NCI-H524 (cell line): ENCODE results near the gene ZFAND2A.
A peak's percentile ranks its signal among the peaks of the same experiment; 100 is the strongest.
"Not testable (repeated sequence)": the region's sequence is repeated elsewhere in the genome, so short reads cannot be mapped to it uniquely, and the experiment has no call there.

Experiments
- DNase-seq, 2 experiments: peaks; one replicate each; lab custom pipeline; 2025; lab: John Stamatoyannopoulos, UW

Gene ZFAND2A

DNA sequence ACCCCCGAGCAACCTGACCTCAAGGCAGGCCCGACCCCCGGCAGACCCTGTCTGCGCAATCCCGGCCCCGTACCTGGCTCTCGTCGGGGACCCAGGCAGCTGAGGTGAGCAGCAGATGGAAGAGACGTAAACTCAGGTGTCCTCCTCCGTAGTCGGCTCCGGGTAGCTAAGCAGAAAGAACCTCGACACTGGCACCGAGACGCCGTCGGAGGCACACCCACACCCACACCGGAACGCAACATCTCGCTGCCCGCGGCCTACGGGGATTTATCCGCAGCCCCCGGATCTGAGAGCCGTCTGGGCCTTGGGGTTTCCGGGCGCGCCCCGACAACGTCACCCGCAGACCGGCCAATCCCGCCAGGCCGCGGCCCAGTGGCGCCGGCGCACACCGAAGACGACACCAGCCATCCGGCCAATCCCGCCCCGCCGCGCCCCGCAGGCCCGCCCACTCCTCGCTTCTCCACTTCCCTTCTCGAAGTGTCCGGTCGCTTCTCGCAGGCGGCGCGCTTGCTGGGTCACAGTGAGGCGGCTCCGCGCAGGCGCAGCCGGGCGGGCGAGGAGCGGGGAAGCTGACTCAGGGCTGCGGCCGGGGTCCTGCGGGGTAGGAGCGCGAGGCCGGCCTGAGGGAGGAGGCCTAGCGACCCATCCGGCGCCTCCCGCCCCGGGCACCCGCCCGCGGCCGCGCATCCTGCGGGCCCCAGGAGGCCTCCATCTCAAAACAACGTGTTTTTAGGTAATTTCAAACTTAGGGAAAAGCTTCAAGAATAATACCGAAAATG, at the start of gene ZFAND2A:
ZFAND2A (minus strand) TSS at position 306 of the 779 bp plus-strand sequence. CDS start 1,984 bp downstream, outside the sequence.
- peak; percentile 89 to 90 for DNase-seq

DNA sequence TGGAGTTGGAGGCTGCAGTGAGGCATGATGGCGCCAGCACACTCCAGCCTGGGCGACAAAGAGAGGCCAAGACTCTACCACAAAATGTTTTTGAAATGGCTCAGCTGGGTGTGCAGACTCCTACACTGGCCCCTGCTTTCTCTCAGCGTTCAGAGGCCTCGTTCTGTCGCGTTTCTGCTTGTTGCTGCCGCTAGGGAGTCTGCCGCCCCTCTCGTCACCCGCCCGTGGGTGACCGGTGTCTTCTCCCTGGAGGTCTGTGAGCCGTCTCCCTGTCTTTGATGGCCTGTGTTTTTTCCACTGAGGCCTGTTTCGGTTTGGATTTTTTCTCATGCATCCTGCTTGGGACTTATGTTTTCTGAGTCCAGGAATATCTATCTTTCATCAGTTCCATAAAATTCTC, 49.1 kb upstream of the ZFAND2A start:
- no peak for DNase-seq

DNA sequence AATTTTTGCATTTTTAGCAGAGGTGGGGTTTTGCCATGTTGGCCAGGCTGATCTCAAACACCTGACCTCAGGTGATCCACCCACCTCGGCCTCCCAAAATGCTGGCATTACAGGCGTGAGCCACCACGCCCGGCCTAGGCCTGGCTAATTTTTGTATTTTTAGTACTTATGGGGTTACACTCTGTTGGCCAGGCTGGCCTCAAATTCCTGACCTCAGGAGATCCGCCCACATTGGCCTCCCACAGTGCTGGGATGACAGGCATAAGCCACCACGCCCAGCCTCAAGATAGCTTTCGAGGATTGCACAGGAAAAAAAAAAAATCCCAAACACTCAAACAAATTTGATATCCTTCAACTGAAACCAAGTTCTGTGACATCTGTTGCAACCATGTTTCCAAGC, 45.7 kb upstream of the ZFAND2A start:
- not testable (repeated sequence) for DNase-seq

DNA sequence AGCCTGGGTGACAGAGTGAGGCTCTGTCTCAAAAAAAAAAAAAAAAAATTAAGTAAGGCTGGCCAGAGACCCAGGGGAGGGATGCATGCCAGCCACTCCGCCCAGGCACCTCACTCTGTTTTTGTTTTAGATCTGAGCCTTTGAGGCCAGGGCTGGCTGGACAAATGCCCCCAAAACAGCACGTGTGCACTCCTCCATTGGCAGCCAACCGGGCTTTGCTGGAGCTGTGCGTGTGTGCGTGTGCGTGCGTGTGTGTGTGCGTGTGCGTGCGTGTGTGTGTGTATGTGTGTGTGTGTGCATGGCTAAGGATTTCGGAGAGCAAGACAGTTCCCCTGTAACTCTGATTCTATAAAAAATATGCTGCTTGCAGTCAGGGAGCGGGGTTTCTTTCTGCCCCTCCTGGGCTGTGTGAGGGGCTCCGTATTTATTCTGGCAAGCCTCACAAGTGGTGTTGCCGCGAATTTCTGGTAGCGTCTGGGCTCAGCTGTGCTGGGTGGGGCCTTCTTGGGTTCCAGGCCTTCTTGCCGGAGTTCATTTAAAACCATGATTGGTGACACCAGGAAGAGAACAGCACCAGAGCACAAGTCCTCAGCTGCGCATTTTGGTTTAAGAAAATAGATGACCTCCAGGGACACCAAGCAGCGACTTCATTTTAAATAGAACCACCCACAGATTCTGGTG, 44.6 kb upstream of the ZFAND2A start:
- no peak for DNase-seq

DNA sequence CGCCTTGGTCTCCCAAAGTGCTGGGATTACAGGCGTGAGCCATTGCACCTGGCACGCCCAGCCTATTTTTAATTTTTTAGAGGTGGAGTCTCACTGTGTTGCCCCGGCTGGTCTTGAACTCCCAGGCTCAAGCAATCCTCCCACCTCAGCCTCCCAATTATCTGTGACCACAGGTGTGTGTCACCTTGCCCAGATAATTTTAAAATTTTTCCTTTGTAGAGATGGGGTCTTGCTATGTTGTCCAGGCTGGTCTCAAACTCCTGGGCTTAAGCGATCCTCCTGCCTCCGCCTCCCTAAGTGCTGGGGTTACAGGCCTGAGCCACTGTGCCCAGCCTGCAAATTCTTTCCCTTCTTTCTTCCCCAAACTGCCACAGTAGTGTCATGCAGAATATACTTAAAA, 42.9 kb upstream of the ZFAND2A start:
- DNase-seq, result not testable (repeated sequence)

DNA sequence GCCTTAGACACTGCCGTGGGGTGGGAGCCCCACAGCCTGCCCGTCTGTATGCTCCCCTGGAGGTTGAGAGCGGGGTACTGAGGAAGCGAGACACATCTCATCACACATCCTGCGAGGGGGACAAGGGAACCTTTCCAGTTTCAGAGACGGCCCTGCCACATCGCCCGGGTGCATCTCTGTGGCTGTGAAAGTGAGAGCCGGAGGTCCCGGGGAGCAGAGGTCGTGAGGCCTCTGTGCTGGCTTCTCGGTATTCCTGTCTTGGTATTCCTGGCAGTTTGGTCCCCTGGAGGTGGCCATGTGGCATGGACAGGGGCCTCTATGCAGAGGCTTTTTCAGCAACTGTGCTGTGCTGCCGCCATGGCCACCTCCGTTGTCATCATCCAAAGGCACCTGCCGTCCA, 41.9 kb upstream of the ZFAND2A start:
- DNase-seq, result no peak

DNA sequence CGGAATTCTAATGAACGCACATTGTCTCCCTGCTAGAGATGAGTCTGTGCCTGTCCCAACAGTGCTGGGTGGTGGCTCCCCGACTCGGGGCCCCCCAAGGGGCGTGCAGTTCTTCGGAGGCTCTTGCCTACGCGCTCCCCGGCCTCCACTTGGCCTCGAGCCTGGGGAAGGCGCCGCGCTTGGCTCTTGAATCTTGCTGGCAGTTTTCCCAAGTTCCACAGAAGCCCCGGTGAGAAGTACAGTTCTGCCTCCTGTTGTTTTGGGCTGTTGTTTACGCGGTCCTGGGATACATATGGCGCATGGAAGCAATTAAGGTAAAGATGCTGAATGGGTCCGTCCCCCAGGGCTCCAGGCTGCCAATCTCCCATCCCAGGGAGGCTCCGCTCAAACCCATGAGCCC, 40.0 kb upstream of the ZFAND2A start:
- peak; percentile 74 to 84 for DNase-seq

GRCh38 chr7:1197997-1198625, 38.1 kb upstream of the ZFAND2A start:
- DNase-seq, result peak; percentile 67 to 89

DNA sequence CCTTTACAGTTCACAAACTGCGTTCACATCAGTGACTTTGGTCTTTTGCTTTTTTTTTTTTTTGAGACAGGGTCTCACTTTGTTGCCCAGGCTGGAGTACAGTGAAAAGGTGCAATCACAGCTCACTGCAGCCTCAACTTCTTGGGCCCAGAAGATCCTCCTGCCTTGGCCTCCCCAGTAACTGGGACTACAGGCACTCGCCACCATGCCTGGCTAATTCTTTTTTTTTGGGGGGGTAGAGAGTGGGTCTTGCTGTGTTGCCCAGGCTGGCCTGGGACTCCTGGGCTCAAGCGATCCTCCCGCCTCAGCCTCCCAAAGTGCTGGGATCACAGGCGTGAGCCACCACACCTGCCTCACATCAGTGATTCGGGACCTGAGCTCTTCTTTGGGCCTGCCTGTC, 37.0 kb upstream of the ZFAND2A start:
- DNase-seq, result no peak

DNA sequence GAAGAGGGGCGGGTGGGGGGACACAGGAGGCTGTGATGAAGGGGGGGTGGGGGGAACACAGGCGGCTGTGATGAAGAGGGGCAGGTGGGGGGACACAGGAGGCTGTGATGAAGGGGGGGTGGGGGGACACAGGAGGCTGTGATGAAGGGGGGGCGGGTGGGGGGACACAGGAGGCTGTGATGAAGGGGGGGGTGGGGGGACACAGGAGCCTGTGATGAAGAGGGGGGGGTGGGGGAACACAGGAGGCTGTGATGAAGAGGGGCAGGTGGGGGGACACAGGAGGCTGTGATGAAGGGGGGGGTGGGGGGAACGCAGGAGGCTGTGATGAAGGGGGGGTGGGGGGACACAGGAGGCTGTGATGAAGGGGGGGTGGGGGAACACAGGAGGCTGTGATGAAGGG, 36.4 kb upstream of the ZFAND2A start:
- DNase-seq, result not testable (repeated sequence)

- DNase-seq, result peak; percentile 48 to 80
Measured at GRCh38 chr7:1193593-1194424, 33.8 kb upstream of the ZFAND2A start.

GRCh38 chr7:1192171-1192676, 32.2 kb upstream of the ZFAND2A start:
- no peak for DNase-seq

DNA sequence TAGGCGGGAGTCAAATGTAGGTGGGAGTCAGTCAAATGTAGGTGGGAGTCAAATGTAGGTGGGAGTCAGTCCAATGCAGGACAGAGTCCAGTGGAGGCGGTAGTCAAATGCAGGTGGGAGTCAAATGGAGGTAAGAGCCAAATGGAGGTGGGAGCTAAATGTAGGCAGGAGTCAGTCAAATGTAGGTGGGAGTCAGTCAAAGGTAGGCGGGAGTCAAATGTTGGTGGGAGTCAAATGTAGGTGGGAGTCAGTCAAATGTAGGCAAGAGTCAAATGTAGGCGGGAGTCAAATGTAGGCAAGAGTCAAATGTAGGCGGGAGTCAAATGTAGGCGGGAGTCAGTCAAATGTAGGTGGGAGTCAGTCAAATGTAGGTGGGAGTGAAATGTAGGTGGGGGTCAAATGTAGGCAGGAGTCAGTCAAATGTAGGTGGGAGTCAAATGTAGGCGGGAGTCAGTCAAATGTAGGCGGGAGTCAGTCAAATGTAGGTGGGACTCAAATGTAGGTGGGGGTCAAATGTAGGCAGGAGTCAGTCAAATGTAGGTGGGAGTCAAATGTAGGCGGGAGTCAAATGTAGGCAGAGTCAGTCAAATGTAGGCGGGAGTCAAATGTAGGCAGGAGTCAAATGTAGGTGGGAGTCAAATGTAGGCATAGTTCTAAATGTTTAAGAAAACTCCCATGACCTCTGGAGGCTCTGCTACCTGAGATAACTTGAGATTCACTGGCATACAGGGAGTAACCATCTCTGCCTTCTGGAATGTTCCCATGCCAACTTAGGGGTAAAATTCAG, 30.2 kb upstream of the ZFAND2A start:
- DNase-seq, result no peak

DNA sequence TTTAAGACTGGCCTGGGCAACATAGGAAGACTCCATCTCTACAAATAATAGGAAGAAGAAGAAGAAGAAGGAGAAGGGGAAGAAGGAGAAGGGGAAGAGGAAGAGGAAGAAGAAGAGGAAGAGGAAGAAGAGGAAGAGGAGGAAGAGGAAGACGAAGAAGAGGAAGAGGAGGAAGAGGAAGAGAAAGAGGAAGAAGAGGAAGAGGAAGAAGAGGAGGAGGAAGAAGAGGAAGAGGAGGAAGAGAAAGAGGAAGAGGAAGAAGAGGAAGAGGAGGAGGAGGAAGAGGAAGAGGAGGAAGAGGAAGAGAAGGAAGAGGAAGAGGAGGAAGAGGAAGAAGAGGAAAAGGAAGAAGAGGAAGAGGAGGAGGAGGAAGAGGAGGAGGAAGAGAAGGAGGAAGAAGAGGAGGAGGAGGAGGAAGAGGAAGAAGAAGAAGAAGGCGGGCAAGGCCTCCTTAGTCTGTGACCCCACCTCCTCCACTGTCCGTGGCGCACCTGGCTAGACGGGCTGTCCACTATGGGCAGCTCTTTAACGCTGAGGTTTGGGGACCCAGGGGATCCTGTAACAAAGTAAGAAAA, 28.8 kb upstream of the ZFAND2A start:
- DNase-seq, result no peak

DNA sequence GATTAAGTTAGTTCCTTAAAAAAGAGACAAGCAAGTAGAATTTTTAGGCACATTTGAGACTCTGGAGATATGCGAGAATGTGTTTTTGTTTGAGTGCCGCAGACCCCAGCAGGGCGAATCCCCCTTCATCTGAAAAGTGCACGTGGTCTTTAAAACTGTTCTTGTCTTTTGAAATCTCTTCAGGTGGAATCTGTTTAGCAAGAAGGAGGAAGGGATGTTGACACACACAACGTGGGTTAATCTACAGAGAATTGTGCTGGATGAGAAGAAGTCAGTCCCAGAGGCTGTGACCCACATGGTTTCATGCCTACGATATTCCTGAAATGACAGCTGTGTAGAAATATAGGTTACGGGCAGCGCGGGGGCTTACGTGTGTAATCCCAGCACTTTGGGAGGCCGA, 27.1 kb upstream of the ZFAND2A start:
- no peak for DNase-seq

- DNase-seq, result no peak
Measured at GRCh38 chr7:1181640-1182039, 21.6 kb upstream of the ZFAND2A start.

GRCh38 chr7:1181031-1181430, 21.0 kb upstream of the ZFAND2A start:
- DNase-seq, result no peak

DNA sequence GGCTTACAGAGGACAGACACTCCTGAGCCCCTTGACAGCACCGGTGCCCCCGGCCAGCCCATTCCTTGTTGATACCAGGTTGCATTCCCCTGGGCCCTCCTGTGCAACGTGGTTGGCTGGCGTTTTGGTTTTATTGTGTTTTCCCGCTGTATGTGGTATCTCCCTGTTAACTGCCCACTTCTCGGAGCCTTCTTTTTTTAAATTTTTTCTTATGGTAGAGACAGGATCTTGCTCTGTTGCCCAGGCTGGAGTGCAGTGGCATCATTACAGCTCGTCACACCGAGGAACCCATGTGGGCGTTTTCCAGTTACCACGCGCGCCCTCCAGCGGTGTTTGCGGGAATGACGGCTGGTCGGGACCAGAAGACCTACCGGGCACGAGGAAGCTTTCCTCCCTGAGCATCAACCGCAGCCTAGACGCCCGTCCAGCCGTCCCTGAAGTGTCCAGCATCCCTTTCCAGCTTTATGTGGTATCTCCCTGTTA, 16.9 kb upstream of the ZFAND2A start:
- DNase-seq, result peak; percentile 42 to 73

DNA sequence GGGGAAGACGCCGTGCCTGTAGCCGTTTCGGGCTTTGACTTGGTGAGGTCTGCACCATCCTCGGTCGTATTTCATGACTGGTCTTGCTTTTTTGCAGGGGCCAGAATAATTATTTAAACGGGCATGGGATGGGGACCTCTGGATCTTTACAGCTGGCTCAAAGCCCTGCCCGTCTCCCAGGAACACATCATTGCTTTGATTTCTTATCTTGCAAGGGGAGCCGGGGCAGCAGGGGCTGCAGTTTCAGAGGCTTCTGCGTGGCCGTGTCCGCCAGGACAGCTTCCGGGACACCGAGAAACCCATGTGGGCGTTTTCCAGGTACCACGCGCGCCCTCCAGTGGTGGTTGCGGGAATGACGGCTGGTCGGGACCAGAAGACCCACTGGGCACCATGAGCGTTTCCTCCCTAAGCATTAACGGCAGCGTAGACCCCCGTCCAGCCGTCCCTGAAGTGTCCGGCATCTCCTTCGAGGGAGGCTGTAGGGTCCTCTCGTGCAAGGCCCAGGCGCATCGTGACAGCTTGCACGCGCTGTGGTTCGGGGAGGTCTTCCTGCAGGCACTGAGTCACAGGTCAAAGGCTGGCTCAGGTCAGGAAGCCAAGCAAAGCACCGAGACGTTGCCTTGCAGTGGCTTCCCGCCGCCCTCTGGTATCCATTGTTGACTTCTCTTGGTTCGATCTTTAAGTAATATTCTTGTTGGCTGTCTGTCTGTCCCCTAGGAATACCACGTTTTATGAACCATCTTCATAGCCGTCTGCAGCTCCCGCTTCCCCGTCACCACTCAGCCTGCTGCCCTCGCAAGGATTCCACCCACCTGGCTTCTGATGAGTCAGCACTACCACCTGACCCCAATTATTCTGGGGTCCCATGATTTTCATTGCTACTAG, 16.2 kb upstream of the ZFAND2A start:
- DNase-seq, result peak; percentile 38 to 75

- DNase-seq, result no peak
Measured at GRCh38 chr7:1175597-1175966, 15.6 kb upstream of the ZFAND2A start.
